Stimulated activated CD4-positive, alpha-beta T cell treated with anti-CD3 and anti-CD28 coated beads, Interleukin-12 subunit alpha, Interleukin-12 subunit beta, amount 100 ng/mL, for 4 hours (primary cell): ENCODE results near the gene SYT2.

ENCODE experiments used
- DNase-seq: peaks from one replicate; pipeline ENCODE4 v3.0.0-alpha.2; 2020

Gene SYT2

DNA sequence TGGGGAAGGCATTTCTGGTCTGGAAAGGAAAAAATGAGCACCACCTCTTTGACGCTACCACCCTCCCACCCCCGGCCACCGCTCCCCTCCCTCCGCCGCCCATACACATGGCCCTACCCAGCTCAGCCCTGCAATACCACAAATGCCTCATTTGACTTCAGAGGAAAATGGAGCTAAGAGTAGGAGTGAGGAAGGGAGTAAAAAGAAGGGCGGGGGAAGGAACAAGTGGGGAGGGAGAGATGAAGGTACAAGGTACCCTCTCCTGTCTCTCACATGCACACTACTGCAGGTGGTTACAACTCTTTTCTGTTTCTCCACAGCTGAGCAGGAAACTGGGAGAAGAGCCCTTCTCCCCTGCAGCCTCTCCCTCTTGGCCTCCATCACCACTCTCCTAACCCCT, 7.1 kb downstream of the SYT2 start:
- DNase-seq = no peak

DNA sequence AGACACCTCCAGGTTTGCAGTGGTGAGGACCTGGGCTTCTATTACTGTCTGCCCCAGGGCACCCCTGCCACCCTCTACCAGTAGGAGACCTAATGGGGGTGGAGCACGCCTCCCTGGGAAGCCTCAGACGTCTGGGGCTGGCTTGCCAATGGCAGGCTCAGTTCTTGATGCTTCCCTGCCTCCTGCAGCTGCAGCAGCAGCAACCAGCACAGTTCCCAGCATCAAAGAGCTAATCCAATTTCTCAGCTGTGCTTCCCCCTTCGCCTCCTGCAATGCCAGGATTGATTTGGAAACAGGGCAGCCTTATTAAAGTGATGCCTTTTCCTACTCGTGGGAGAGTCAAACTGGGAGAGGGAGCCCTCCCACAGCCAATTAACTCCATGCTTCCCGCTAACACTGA, 8.2 kb downstream of the SYT2 start:
- DNase-seq = no peak

DNA sequence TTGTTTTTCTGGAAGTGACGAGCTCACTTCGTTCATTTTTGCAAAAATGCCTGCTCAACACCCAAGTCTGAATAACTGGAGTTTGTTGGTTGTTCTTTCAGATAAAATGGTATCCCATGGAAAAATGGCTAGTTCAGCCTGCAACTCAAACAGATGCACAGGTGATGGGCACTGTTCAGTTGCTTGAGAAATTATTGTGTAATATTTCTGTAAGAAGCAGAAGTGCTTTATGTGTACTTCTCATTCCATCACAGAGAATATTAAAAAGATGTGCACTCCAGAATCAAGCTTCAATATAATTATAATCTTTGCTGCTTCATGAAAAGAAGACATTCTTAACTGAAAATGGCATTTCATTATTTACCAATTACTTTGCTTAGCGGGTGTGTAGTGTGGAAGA, 9.1 kb downstream of the SYT2 start:
- DNase-seq = no peak

DNA sequence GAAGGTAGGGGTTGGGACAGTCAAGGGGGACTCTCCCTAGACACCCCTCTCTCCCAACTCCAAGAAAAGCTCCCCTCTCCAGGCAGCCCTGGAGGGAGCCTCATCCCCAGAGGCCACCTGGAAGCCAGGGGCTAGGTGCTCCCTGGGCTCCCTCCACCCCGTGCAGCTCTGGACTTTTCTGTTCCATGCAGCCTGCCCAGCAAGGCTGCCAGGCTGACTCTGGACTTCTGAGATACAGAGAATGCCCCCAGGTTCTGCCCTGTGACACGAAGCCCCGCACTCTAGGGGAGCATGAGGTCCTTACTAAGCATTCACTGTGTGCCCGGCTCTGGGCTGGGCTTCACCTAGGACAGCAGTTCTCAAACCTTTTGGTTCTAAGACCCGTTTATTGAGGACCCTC, 10.2 kb downstream of the SYT2 start:
- DNase-seq = no peak

DNA sequence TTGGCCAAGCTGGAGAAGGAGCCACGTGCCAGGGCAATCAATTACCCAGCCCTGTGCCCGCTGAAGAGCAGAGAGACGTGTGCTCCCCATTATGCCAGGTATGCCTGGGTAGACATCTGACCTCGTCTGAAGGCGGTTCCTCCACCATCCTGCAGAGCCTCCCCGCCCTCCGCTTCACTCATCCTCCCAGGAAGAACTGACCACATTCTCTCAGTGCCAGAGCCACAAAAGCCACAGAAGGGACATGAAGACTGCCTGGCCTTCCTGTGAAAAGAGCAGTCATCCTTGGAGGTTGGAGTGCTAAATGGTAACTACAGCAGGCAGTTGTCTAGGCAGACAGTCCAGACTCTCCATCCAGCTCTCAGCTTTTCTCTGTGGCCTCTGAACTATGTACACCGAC, 12.0 kb downstream of the SYT2 start:
- DNase-seq = no peak

DNA sequence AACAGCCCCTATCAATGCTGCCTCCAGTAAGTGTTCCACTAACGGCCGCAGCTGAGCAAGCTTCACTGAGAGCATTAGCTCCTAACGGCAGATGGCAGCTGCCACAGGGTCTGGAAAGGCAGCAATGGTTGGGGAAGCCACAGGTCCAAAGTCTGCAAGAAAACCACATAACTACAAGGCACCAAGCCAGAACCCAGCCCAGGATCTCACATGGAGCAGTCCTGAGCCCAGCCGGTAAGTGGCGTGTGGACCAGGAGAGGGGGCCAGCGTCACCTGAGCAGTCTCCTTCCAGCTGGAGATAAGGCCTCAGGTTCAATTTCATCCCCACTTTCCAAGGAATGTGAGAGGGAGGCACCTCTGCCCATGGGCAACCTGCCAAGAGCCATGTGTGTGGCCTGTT, 13.2 kb downstream of the SYT2 start:
- no peak for DNase-seq

DNA sequence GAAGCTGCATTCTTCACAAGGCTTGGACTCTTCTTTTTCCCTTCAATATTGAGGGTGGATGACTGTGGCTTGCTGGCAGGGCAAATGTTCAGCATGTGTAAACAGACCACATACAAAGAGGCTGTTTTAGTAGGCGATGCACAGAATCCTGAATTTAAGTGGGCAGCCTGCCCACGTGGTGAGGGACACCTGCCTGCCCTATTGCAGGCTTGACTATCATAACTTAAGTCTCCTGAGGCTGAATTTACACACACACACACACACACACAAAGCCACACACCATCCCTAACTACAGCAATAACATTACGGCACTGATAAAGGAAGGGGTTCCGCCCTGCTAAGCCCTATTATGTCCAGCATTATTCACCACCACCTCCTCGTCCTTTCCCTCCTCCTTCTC, 15.9 kb downstream of the SYT2 start:
- DNase-seq = no peak

DNA sequence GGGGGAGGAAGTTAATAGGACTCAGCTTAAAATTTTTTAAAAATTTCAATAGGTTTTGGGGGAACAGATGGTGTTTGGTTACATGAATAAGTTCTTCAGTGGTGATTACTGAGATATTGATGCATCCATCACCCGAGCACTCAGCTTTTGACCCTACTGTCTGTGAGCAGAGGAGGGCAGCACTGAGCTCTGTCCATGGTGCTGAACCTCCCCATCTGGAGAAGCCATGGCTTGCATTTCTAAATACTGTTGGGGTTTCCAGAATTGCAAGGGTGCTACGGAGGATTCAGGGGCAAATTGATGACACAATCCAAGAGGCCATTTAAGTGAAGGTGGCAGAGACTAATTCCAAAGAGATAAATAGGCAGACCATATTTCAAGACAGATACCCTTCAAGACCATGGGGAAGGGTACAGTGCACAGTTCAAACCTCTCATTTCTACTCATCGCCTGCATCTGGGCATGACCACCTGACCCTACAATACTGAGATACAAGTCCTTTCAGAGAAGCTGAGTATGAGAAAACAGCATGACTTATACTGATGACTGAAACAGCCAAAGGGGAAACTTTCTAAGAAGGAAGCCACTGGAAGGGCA, 17.2 kb downstream of the SYT2 start:
- DNase-seq = peak; percentile 56

DNA sequence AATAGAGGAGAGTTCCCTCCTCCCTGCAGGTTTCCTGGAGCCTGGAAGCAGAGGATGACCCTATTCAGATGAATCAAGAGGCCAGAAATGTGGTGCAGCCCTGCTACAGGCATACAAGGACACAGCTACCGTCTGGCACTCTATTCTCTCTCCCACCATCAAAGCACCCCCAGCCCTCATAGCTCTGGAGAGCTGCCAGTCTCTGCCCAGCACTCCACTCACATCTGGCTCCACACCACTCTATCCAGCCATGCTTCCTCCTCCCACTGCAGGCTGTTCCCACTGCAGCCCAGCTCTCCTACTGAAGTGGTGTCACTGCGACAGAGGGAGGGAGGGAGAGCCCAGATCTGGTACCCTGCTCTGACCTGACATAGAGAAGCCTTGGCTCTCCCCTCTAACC, 18.4 kb downstream of the SYT2 start:
- DNase-seq = no peak

DNA sequence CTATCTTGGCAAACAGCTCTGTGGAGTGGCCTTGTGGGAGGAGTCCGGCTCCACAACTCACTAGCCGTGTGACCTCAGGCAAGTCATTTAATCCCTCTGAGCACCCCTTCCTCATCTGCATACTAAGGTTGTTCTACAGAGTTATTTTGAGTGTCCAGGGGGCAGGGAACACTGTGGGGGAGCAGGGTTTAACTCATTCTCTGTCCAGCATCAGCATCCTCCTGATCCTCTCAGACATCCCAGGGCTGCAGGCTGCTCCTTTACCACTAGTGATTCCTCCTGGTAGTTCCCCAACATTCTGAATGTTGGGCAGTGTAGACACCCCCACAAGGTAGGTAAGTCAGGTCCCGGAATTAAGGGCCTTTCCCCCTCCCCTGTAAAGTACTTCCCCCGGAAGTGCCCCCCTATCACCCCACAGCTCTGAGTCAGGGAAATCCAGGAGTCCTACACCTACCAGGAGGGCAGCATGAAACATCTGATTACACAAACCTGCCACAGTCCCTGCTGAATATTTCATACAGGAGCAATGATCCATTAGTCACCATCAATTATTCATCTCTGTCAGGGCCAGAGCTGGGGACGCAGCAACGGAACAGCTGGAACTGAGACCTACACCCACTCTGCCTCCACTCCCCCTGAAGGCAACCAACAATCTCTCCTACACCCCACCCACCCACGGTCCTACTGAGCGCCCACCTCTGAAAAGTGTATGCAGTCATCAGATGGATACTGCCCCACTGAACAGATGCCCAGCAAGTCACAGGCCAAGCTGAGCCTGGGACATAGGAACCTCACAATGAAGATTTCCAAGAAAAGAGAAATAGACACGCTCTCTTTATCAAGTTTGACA, 20.5 kb downstream of the SYT2 start:
- DNase-seq = no peak

DNA sequence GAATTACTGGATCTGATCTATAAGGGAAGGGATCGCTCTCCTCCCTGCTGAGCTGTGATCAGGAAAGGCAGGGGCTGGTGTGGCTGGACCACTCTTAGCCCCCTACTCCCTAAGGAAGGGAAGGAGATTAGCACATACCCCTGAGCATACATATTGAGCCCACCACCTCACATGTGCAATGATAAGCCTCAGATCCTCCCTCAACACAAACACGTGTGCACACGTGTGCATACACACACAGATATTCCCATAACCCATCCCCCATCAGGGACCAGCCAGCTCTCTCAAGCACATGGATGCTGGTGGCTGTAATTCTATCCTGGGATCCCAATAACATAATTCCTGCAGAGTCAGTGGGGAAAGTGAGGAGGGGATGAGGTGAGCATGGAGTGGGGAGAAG, 21.2 kb downstream of the SYT2 start:
- DNase-seq = no peak

DNA sequence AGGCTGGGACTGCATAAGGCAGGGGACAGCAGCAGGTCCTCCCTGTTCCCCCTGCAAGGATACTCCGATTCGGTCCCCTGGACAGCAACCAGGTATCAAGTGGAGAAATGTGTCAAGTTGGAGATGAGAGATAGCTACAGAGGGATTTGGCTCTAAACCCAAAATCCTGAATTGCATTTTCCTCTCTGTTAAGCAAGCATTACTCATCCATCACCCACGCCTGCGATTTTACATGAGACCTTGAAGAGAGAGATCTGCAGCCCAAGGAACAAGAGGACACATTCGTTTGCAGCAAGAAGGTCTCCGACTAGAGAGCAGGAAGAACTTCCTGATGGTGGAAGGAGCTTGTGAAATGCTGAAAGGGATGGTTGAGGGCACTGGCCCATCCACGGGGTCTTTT, 21.9 kb downstream of the SYT2 start:
- DNase-seq = no peak

DNA sequence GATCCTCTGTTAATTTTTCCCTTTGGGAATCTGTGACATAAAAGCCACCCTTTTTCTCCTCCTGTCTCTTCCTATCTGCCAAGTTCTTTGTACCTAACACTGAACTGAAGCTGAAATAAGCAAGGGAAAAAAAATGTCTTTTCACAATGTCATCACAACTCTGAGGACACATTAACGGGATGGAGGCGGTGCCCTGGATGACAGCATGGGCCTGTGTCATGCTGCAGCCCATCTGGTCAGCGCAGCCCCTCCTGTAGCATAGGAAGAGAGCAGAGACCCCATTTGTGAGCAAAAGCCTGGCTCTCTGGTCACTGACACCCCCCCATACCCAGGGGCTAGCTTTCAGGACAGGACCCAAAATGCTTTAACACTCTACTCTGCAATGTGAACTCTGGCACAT, 22.5 kb downstream of the SYT2 start:
- DNase-seq = no peak

DNA sequence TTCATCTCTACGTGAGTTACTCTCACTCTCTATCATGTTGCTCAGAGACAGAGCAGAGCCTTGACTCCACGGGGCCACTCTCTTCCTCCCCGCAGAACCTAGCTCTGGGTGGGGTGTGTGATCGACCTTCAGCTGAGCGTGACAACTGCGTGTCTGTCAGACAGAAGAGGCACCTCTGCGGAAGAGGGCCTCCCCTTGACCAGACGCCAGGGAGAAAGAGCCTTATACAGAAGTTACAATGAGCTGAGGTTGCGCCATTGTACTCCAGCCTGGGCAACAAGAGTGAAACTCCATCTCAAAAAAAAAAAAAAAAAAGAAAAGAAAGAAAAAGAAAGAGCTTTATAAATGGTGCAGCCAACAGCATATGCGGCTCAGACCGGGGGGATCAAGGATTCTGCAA, 22.9 kb downstream of the SYT2 start:
- no peak for DNase-seq

DNA sequence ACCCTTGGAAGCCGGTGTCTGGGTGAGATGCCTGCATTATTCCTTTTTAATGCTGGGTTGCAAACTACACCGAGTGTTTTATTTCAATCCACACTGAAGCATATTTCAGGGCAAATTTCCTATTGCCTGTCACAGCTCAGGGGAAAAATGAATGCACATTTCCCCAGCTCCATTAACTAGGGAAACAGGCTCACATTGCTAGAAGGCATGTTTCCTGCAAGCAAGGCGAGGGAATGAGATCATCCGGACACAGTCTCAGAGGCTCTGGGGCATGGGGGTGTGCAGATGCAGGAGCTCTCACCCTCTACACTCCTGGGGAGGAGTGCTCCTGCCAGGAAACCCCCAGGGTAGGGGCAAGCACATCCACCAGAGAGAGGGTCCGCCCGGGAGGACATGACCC, 24.6 kb downstream of the SYT2 start:
- DNase-seq = no peak

DNA sequence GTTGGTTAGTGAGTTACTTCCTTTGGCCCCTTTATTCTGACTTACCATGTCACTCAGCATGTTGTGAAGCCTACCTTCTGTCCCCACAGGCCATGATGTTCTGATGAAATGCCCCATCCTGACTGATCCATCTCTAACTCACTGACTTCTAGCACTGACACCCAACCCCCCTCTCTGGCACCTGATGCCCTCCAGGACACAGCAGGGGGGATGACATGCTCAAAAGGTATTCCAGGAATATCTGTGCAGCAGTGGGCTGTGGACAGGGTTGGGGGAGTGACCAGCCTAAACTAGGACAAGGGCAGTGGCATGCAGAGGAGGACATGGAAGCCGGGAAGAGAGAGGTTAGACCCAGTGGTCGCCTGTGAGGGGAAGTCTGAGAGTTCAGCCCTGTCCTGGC, 25.5 kb downstream of the SYT2 start:
- no peak for DNase-seq

DNA sequence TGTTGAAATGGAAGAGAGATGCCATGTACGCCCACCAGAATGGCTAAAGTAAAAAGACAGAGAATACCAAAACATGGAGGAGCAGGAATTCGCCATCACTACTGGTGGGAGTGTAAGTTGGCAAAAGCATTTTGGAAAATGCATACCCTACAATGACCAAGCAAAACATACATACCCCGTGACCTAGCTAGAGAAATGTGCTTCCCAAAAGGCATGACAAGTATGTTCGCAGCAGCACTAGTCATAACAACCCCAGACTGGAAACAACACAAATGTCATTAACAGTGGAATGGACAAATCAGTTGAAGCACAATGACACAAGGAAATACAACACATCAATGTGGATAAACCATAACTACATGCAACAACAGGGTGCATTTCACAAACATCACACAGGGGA, 27.2 kb downstream of the SYT2 start:
- no peak for DNase-seq

DNA sequence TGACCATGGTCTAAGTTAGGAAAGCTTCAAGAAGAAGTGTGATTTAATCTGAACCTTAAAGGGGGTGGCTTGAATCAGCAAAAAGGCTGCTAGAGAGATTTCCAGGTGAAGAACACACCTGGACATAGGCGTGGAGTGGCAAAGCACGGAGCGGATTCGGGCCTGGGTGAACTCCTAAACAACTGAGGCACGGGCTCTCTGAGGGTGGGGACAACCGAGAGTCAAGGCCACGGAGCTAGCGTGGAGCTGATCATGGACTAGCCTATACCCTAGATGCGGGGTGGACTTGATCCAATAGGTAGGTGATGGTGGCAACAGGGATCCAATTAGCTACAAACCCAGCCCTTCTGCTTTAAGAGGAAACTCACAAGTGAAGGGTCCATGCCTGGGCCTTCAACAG, 27.8 kb downstream of the SYT2 start:
- DNase-seq = no peak

DNA sequence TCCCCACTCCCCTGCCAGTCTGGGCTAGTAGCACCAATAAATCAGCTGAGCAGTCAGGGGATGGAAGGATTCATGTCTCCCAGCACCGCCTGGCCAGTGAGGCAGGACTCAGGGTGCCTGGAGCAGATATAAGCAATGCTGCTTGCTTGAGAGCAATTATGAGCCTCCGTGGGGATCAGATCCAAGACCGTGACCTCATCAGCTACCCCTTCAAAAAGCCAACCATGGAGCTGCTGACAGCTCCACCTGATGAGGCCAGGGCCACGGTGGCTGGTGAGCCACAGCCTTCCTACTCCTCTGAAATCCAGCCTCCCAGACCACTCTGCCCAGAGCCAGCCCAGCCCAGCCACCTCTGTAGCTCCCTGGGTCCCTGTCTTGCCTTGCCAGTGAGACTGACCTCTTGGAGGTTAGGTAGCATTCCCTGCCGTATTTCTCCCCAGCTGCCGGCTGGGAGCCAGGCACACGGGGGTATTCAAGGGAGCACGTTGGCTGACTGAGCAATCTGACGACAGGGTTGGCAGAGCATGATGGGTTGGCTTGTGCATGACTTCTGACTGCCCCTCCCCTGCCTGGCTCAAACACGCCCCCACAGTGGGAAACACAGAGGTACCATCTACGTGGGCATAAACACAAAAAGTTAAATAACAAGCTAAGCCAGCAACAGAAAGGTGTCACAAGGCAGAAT, 28.4 kb downstream of the SYT2 start:
- no peak for DNase-seq

DNA sequence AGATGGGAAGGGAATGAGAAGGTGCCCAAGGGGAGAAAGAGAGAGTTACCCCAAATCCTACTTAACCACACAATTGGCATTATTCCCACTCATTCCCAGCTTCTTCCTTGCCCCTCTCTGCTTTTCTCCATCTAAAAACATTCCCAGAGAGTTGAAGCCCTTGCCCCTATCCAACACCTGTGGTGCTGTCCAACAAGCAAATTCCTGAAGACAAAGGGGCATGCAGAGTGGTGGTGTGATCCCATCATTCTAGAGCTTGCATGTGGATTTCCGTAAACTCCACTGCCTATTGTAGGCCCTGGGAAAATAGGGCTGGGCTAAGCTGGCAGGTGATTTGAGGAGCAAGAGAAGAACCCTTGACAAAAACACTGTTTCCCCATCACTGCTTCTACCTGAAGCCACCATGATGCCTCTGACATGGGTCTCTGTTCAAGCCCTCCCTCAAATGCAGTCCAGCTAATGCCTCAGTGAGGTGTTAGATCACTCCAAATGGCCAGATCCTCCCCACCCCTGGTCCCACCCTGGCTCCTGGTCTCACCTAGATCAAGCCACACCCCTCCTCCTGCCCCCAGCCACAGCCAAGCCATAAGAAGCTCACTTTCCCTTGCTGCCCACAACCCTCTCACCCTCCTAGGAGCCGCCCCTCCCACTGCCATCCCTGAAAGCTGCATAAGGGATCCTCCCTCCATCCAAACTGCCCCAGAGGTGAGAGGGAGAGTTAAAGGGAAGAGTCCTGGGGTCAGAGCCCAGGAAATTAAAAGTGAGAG, 29.5 kb downstream of the SYT2 start:
- DNase-seq = no peak

DNA sequence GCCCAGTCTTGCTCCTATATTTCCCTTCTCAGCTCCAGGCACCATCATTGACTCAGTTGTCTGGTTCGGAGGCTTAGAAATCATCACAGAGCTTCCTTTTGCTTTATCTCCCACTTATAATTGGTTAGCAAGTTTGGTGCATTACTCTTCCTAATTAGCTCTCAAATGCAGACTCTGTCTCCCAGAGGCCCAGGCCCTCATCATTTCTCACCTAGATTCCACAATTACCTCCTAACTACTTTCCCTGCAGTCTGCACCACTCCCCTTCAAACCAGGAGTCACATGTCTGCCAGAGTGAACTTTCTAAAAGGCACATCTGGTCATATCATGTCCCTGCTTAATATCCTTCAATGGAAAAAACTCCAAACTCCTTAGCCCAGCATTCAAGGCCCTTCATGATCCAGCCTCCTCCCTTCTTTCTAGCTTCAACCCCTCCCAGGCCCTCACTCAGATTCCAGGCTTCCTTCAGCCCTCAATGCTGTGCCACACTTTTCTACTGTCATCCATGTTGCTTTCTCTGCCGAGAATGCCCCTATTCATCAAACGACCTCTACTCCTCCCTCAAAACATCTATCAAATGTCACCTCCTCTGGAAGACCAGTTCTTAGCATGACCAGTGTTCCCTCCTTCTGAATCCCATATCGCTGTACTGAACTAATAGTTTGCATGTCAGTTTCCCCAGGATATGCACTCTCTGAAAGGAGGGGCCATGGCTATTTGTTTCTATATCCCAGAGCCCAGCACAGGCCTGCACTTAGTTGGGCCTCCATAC, 30.7 kb downstream of the SYT2 start:
- no peak for DNase-seq

DNA sequence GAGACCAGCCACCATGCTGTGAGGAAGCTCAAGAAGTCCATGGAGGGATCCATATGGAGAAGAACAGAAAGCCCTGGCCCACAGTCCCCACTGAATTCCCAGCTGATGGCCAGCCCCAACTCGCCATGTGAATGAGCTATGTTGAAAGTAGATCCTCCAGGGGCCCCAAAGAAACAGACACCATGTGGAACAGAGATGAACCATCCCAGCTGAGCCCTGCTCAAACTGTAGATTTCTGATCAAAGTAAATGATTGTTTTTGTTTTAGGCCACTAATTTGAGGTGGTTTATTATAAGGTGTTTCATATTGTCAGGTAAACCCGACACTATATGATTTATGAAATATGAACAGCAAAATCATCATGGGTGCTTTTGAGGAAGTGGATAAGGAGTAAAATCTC, 32.8 kb downstream of the SYT2 start:
- DNase-seq = no peak

DNA sequence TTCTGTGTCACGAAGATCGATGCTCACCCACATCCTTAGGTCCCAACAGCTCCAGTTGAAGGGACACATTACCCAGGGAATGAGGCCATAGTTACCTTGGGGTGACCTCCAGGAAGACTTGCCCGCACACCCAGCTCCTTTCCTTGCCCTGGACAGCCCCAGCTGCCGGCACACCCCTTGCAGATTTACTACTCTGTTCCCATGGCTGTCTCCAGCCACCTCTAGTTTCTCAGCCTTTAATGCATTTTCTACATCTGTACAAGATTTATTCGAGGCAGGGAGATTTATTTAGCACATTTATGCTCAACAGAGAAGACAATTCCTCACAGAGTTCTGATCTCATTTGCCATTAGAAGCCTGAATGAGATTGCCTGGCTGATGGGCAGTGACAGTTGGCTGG, 36.7 kb downstream of the SYT2 start:
- DNase-seq = no peak
